AG04449 (cell line): Measurements from ENCODE around the gene TTLL8.
"Not testable (repeated sequence)": the region's sequence is repeated elsewhere in the genome, so short reads cannot be mapped to it uniquely, and the experiment has no call there.

Experiments
- CTCF ChIA-PET: fragments of 350-600 bp; formaldehyde crosslinking; extraction: SDS; loops from one replicate; lab custom pipeline; 2021; ENCODE audit warnings: antibody characterized with exemption; lab: Yijun Ruan, JAX
- POLR2A ChIA-PET: fragments of 400-600, 350-600 bp; formaldehyde crosslinking; extraction: SDS; loops from one replicate; lab custom pipeline; 2020; ENCODE audit warnings: antibody characterized with exemption, inconsistent platforms; lab: Yijun Ruan, JAX
- DNase-seq: peaks from one replicate; pipeline ENCODE4 v3.0.0-alpha.2; 2010; ENCODE audit warnings: low read depth, low spot score
- H3K4me3 ChIP-seq: 2 replicates; pipeline ENCODE4 v1.5.1; 2011; ENCODE audit warnings: low read depth, mild to moderate bottlenecking, control low read depth, low read length
- CTCF ChIP-seq: IDR thresholded peaks from one replicate; pipeline ENCODE4 v1.5.1; 2011; ENCODE audit warnings: mild to moderate bottlenecking, moderate library complexity, low read length, control low read depth, inconsistent platforms; ENCODE audit not compliant: insufficient read depth; ENCODE audit errors: missing control alignments

The TTLL8 gene

GRCh38 chr22:49983148-49984042 is 74.7 kb downstream of the TTLL8 start:
- no peak for DNase-seq
- CTCF ChIA-PET: interaction anchor here (0.7 to 4.8 kb wide), 5 partner anchors 10 to 53 kb away, joined by 3 to 35 read pairs (median 4); no protein-coding TSS in a partner anchor
- peak; percentile 46 for TF ChIP-seq CTCF
- POLR2A ChIA-PET: no interaction called here
- H3K4me3 ChIP-seq: no peak overlapping the region

GRCh38 chr22:49981799-49982198 is 76.3 kb downstream of the TTLL8 start:
- CTCF ChIA-PET: interaction anchor here (1.4 to 4.8 kb wide), 3 partner anchors 12 to 52 kb away, joined by 3 to 35 read pairs (median 11); no protein-coding TSS in a partner anchor
- not testable (repeated sequence) for DNase-seq, H3K4me3 ChIP-seq
- POLR2A ChIA-PET: interaction anchor here (1.2 kb wide), 1 partner anchor 11 kb away, joined by 3 read pairs; no protein-coding TSS in a partner anchor

- CTCF ChIA-PET: interaction anchor here (0.7 to 2.4 kb wide), 7 partner anchors 8 to 51 kb away, joined by 3 to 11 read pairs (median 4); no protein-coding TSS in a partner anchor
- peak; percentile 54 for TF ChIP-seq CTCF
- POLR2A ChIA-PET: no interaction called here
- DNase-seq: no peak
- no peak overlapping the region for H3K4me3 ChIP-seq
Measured at GRCh38 chr22:49979587-49980264, 78.4 kb downstream of the TTLL8 start.

GRCh38 chr22:49977578-49977977 is 80.5 kb downstream of the TTLL8 start:
- POLR2A ChIA-PET: no interaction called here
- CTCF ChIA-PET: interaction anchor here (1.7 to 1.9 kb wide), 2 partner anchors 8 to 16 kb away, joined by 5 to 7 read pairs; no protein-coding TSS in a partner anchor

GRCh38 chr22:49976439-49977175 is 81.5 kb downstream of the TTLL8 start:
- DNase-seq: no peak
- ChIA-PET CTCF (interaction anchor here (0.6 to 1.9 kb wide), 3 partner anchors 9 to 88 kb away, joined by 3 to 7 read pairs (median 5); no protein-coding TSS in a partner anchor), POLR2A (no interaction called here)
- no peak for TF ChIP-seq CTCF
- no peak overlapping the region for H3K4me3 ChIP-seq

More at GRCh38 chr22:49977578-49977977, 80.5 kb downstream of the TTLL8 start:
- no peak overlapping the region for H3K4me3 ChIP-seq
- TF ChIP-seq CTCF: no peak
- DNase-seq: no peak
